Renal cortex interstitium (tissue), 11 donors: ENCODE results near the gene AGL. TPM values are rescaled to one million over a fixed set of nuclear protein-coding genes. Genes with fewer than 3 reads are reported as not detected.
A peak's percentile ranks its signal among the peaks of the same experiment; 100 is the strongest.
"Not testable (repeated sequence)": the region's sequence is repeated elsewhere in the genome, so short reads cannot be mapped to it uniquely, and the experiment has no call there.

Experiments used
- DNase-seq, 11 donors: peaks; one replicate each; pipeline ENCODE4 v3.0.0-alpha.2; 2013; ENCODE audit warnings: low read depth in 9 of 11, low spot score in 4 of 11; ENCODE audit errors: extremely low read depth in 1 of 11
- polyA plus RNA-seq, 3 donors: library from polyadenylated mRNA; unstranded; fragments of 120-200 nt; gene quantifications; one replicate each; pipeline ENCODE4 v1.2.1, GENCODE V29; 2013; ENCODE audit not compliant: insufficient read length in 3 of 3

The AGL gene
- polyA plus RNA-seq, 3 donors: 26.3 to 32.2 (median 30.3) TPM

- peak in 1 of 11 donors; percentile 30 for DNase-seq
These were observed 115.7 kb downstream of the AGL start for GRCh38 chr1:99965646-99966375.

GRCh38 chr1:99968214-99968613 lies 118.1 kb downstream of the AGL start:
- DNase-seq: no peak

GRCh38 chr1:99969260-99969728 lies 119.1 kb downstream of the AGL start:
- peak in 1 of 11 donors; percentile 7 for DNase-seq

GRCh38 chr1:99969729-99970621 lies 119.8 kb downstream of the AGL start, which contains the start of gene SLC35A3:
TSS of gene SLC35A3 (plus strand) at chr1:99969996. CDS start at chr1:99993555, 23,559 bp downstream.
- DNase-seq: peak; percentile 44 to 70 (median 60)

GRCh38 chr1:99970713-99971255 lies 120.6 kb downstream of the AGL start:
- DNase-seq: no peak

- DNase-seq: not testable (repeated sequence)
These were observed 121.9 kb downstream of the AGL start for GRCh38 chr1:99972066-99972465.

Other genes starting within 250 kb of the AGL start
- 1 to 10 TPM; 2.0 to 3.6 (median 2.6) TPM for gene PALMD, start 204.2 kb upstream of the AGL start, polyA plus RNA-seq
- 10 to 100 TPM in 1 of 3 donors, 1 to 10 TPM in 2; 8.3 to 10.8 (median 8.5) TPM for gene FRRS1, start 83.7 kb upstream of the AGL start, polyA plus RNA-seq
- 10 to 100 TPM; 23.7 to 42.1 (median 29.2) TPM for gene SLC35A3, start 119.6 kb downstream of the AGL start, polyA plus RNA-seq